Caco-2 (cell line): ENCODE data around the gene SLC4A7. TPM values are rescaled to one million over a fixed set of nuclear protein-coding genes. Genes with fewer than 3 reads are reported as not detected.
"Not testable (repeated sequence)": the region's sequence is repeated elsewhere in the genome, so short reads cannot be mapped to it uniquely, and the experiment has no call there.

Experiments used
- BruUV-seq: library from RNA; stranded (reverse); fragments of 400-500 nt; replicated peaks from 2 replicates; lab custom pipeline; 2021; lab: Mats Ljungman, UMichigan
- CTCF ChIA-PET: fragments of 300-600 bp; sonication (Branson Sonifier 250); formaldehyde crosslinking; loops from one replicate; lab custom pipeline; 2022; ENCODE audit warnings: antibody characterized with exemption; lab: Charles Lee
- POLR2A ChIA-PET: fragments of 300-600 bp; sonication (Branson Sonifier 250); formaldehyde crosslinking; loops from one replicate; lab custom pipeline; 2022; ENCODE audit warnings: antibody characterized with exemption; lab: Charles Lee
- DNase-seq, 2 experiments: peaks; one replicate each; pipeline versions ENCODE4 v3.0.0 to v3.0.0-alpha.2; 2020 to 2022
- H3K27me3 ChIP-seq: replicated peaks from 2 replicates; pipeline ENCODE4 v1.6.0; 2011; ENCODE audit warnings: low read length; ENCODE audit not compliant: control insufficient read depth, insufficient read depth
- H3K36me3 ChIP-seq: 2 replicates; pipeline ENCODE4 v1.5.1; 2011; ENCODE audit warnings: low read length; ENCODE audit not compliant: control insufficient read depth, insufficient read depth
- H3K4me1 ChIP-seq: fragments of 250-450 bp; sonication (Bioruptor Pico); 2 replicates; pipeline ENCODE4 v1.5.1; 2020; ENCODE audit warnings: mild to moderate bottlenecking
- H3K4me3 ChIP-seq: 2 replicates; pipeline ENCODE4 v1.5.1; 2011; ENCODE audit warnings: low read depth, mild to moderate bottlenecking, control low read depth, low read length
- H3K9me3 ChIP-seq: fragments of 250-450 bp; sonication (Bioruptor Pico); 2 replicates; pipeline ENCODE4 v1.5.1; 2020; ENCODE audit warnings: mild to moderate bottlenecking, moderate library complexity
- H3K27ac Mint-ChIP-seq: one replicate; pipeline ENCODE4 v1.8.0; 2022; ENCODE audit warnings: mixed read lengths; ENCODE audit not compliant: unreplicated experiment
- H3K27me3 Mint-ChIP-seq: one replicate; pipeline ENCODE4 v1.8.0; 2022; ENCODE audit warnings: mixed read lengths; ENCODE audit not compliant: insufficient read depth, unreplicated experiment
- H3K36me3 Mint-ChIP-seq: one replicate; pipeline ENCODE4 v1.8.0; 2022; ENCODE audit warnings: mild to moderate bottlenecking, mixed read lengths; ENCODE audit not compliant: insufficient read depth, unreplicated experiment
- H3K4me1 Mint-ChIP-seq: one replicate; pipeline ENCODE4 v1.8.0; 2022; ENCODE audit warnings: low read depth, mixed read lengths; ENCODE audit not compliant: unreplicated experiment
- H3K4me3 Mint-ChIP-seq: one replicate; pipeline ENCODE4 v1.8.0; 2022; ENCODE audit warnings: mild to moderate bottlenecking, moderate library complexity, mixed read lengths; ENCODE audit not compliant: unreplicated experiment
- H3K9me3 Mint-ChIP-seq: one replicate; pipeline ENCODE4 v1.8.0; 2022; ENCODE audit warnings: mixed read lengths; ENCODE audit not compliant: unreplicated experiment
- intact Hi-C: fragments of 100-400 bp; cut with micrococcal nuclease; formaldehyde crosslinking; loops from one replicate; pipeline ENCODE4 v1.10.0; 2022; ENCODE audit not compliant: unreplicated experiment
- total RNA-seq: library from RNA; stranded (reverse); gene quantifications from 2 replicates; pipeline ENCODE4 v1.2.3, GENCODE V29; 2022
- TF ChIP-seq, protein P1 (sequence below), 2 experiments: fragments of 200-600 bp in 1 of 2; IDR thresholded peaks; 1 replicate in 1 of 2; 2 replicates in 1 of 2; pipeline versions ENCODE4 v1.5.1 to v1.8.0; 2011 to 2022; ENCODE audit warnings: antibody characterized with exemption in 1 of 2, control low read depth in 1 of 2, inconsistent platforms in 1 of 2, low read depth in 1 of 2, low read length in 1 of 2, mild to moderate bottlenecking in 1 of 2, moderate library complexity in 1 of 2; ENCODE audit not compliant: insufficient read depth in 1 of 2, severe bottlenecking in 1 of 2, unreplicated experiment in 1 of 2

Gene SLC4A7
- total RNA-seq, 1 experiment from 2014 or later = 14.9 TPM

DNA sequence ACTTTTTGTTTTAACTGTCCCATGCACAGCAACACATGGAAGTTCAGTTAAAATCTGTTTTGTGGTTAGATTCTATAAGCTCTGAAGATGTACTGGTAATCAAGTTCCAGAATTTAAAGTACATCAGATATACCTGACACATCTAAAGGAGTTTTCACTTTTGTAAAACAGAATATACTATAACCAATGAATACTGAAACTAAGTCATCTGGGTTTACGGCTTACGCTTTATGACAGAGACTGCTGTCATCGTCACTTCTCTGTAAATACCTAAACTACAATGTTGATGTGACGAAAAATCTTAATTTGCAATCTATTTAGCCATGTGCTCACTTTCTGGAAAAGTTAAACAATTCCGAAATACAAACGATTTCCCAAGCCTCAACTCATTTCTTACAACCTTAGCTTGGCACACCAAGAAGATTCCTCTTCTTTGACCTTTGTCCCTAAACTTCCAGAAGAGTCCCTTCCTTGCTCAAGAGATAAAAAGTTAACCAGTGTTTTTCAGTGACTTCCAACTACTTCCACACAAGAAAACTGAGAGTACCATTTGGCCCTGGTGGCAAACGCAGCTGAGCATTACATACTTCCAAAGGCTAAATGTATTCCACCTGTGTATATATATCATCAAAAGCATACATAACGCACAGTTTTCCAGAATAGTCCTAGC is 58.2 kb downstream of the SLC4A7 start:
- Mint-ChIP-seq H3K4me3 (no peak overlapping the region), H3K9me3 (no peaks in the 10 kb centered on the region), H3K27ac (no peak overlapping the region), H3K36me3 (peaks cover 2% of the 10 kb centered on the region), H3K4me1 (no peaks in the 10 kb centered on the region), H3K27me3 (no peaks in the 10 kb centered on the region)
- no TSS peak for BruUV-seq
- POLR2A ChIA-PET = no interaction called here
- peak in 1 of 2 experiments; percentile 8 for DNase-seq
- H3K9me3 ChIP-seq = no peaks in the 10 kb centered on the region
- CTCF ChIA-PET = no interaction called here
- TF ChIP-seq, protein P1, sequence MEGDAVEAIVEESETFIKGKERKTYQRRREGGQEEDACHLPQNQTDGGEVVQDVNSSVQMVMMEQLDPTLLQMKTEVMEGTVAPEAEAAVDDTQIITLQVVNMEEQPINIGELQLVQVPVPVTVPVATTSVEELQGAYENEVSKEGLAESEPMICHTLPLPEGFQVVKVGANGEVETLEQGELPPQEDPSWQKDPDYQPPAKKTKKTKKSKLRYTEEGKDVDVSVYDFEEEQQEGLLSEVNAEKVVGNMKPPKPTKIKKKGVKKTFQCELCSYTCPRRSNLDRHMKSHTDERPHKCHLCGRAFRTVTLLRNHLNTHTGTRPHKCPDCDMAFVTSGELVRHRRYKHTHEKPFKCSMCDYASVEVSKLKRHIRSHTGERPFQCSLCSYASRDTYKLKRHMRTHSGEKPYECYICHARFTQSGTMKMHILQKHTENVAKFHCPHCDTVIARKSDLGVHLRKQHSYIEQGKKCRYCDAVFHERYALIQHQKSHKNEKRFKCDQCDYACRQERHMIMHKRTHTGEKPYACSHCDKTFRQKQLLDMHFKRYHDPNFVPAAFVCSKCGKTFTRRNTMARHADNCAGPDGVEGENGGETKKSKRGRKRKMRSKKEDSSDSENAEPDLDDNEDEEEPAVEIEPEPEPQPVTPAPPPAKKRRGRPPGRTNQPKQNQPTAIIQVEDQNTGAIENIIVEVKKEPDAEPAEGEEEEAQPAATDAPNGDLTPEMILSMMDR (IDR thresholded peaks at IDR 0.05; ENCODE audit: insufficient read depth in 1 of 2, low read depth in 1 of 2, low read length in 1 of 2, severe bottlenecking in 1 of 2, unreplicated experiment in 1 of 2) = no peak
- no peaks in the 10 kb centered on the region for H3K36me3 ChIP-seq
- H3K4me1 ChIP-seq = peaks cover 11% of the 10 kb centered on the region
- H3K4me3 ChIP-seq = no peak overlapping the region
- no peaks in the 10 kb centered on the region for H3K27me3 ChIP-seq
- intact Hi-C loops = no loop called here

GRCh38 chr3:27424812-27425521 is 59.2 kb downstream of the SLC4A7 start:
- DNase-seq, H3K9me3 ChIP-seq, intact Hi-C loops, H3K27me3 Mint-ChIP-seq, H3K27me3 ChIP-seq, CTCF ChIA-PET, BruUV-seq, H3K4me3 Mint-ChIP-seq, H3K4me1 Mint-ChIP-seq, H3K4me3 ChIP-seq, POLR2A ChIA-PET, H3K36me3 ChIP-seq, H3K27ac Mint-ChIP-seq, H3K36me3 Mint-ChIP-seq, H3K9me3 Mint-ChIP-seq: not testable (repeated sequence)
- peaks cover 11% of the 10 kb centered on the region for H3K4me1 ChIP-seq

DNA sequence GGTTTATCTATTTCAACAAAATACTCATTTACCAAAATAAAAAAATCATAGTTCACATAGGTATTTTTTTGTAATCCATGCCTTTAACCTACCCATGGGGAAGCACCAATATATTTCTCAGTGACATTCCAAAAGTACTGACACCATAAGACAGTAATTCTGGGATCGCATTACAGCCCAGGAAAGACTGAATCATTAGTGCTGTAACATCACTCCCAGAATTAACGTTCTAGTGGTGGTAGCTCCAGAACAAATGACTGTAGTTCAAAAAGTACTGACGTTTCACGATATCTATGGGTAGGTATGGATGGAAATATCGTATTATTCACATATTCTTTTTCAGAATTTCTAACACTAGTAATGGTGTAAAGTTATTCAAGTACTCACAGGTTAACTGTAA is 60.7 kb downstream of the SLC4A7 start:
- POLR2A ChIA-PET = no interaction called here
- Mint-ChIP-seq H3K9me3 (no peaks in the 10 kb centered on the region), H3K4me3 (no peak overlapping the region), H3K4me1 (no peaks in the 10 kb centered on the region), H3K36me3 (peaks cover 16% of the 10 kb centered on the region), H3K27me3 (no peaks in the 10 kb centered on the region), H3K27ac (no peak overlapping the region)
- no peak for DNase-seq
- no TSS peak for BruUV-seq
- Histone ChIP-seq H3K4me1 (peaks cover 11% of the 10 kb centered on the region), H3K4me3 (no peak overlapping the region), H3K27me3 (no peaks in the 10 kb centered on the region), H3K9me3 (no peaks in the 10 kb centered on the region), H3K36me3 (no peaks in the 10 kb centered on the region)
- intact Hi-C loops = no loop called here
- TF ChIP-seq, protein P1 (IDR thresholded peaks at IDR 0.05; ENCODE audit: insufficient read depth in 1 of 2, low read depth in 1 of 2, low read length in 1 of 2, severe bottlenecking in 1 of 2, unreplicated experiment in 1 of 2) = no peak
- CTCF ChIA-PET = interaction anchor here (0.9 kb wide), 1 partner anchor 122 kb away, joined by 3 read pairs; no protein-coding TSS in a partner anchor
